OCI-LY1 (cell line): ENCODE measurements around the gene PKDCC.
"Not testable (repeated sequence)": the region's sequence is repeated elsewhere in the genome, so short reads cannot be mapped to it uniquely, and the experiment has no call there.

Experiments
- H2AFZ ChIP-seq: fragments of 200-600 bp; sonication (generic), shearing (Covaris generic); 2 replicates; pipeline ENCODE4 v1.6.0; 2014; ENCODE audit warnings: antibody characterized with exemption, mild to moderate bottlenecking, low read length
- H3F3A ChIP-seq: fragments of 200-600 bp; sonication (generic), shearing (Covaris generic); 2 replicates; pipeline ENCODE4 v1.6.0; 2014; ENCODE audit warnings: mild to moderate bottlenecking, antibody characterized with exemption, low read length, moderate library complexity; ENCODE audit not compliant: insufficient read depth
- H3K27ac ChIP-seq: fragments of 200-600 bp; sonication (generic); 2 replicates; pipeline ENCODE4 v1.5.1; 2014; ENCODE audit warnings: low read length, mixed run types, mild to moderate bottlenecking, low read depth; ENCODE audit not compliant: poor library complexity, severe bottlenecking
- H3K27me3 ChIP-seq: fragments of 200-600 bp; sonication (generic); 2 replicates; pipeline ENCODE4 v1.6.0; 2014; ENCODE audit warnings: antibody characterized with exemption, mild to moderate bottlenecking, low read length, moderate library complexity; ENCODE audit not compliant: insufficient read depth
- H3K36me3 ChIP-seq: fragments of 200-600 bp; sonication (generic); 2 replicates; pipeline ENCODE4 v1.6.1; 2014; ENCODE audit warnings: mild to moderate bottlenecking, antibody characterized with exemption, low read length, moderate library complexity, mixed read lengths; ENCODE audit not compliant: insufficient read depth
- H3K4me1 ChIP-seq: fragments of 200-600 bp; sonication (generic); 2 replicates; pipeline ENCODE4 v1.5.1; 2014; ENCODE audit warnings: mild to moderate bottlenecking, low read length, moderate library complexity; ENCODE audit not compliant: insufficient read depth, severe bottlenecking
- H3K4me2 ChIP-seq: fragments of 200-600 bp; sonication (generic), shearing (Covaris generic); 2 replicates; pipeline ENCODE4 v1.6.1; 2014; ENCODE audit warnings: low read length
- H3K4me3 ChIP-seq: fragments of 200-600 bp; sonication (generic); 2 replicates; pipeline ENCODE4 v1.5.1; 2014; ENCODE audit warnings: low read length, low read depth, mild to moderate bottlenecking, mixed read lengths; ENCODE audit not compliant: poor library complexity, severe bottlenecking
- H3K79me2 ChIP-seq: fragments of 200-600 bp; shearing (Covaris generic); 2 replicates; pipeline ENCODE4 v1.6.1; 2016; ENCODE audit warnings: mixed run types, low read length, mixed read lengths; ENCODE audit not compliant: insufficient read depth
- H3K9ac ChIP-seq: fragments of 200-600 bp; sonication (generic), shearing (Covaris generic); 2 replicates; pipeline ENCODE4 v1.6.1; 2014; ENCODE audit warnings: mild to moderate bottlenecking, low read length, mixed read lengths
- H3K9me2 ChIP-seq: fragments of 200-600 bp; sonication (generic), shearing (Covaris generic); 2 replicates; pipeline ENCODE4 v1.6.1; 2014; ENCODE audit warnings: low read depth, mild to moderate bottlenecking, low read length, mixed read lengths
- H3K9me3 ChIP-seq: fragments of 200-600 bp; shearing (Covaris generic); 2 replicates; pipeline ENCODE4 v1.6.1; 2014; ENCODE audit warnings: low read length, mixed read lengths
- H4K20me1 ChIP-seq: fragments of 200-600 bp; sonication (generic), shearing (Covaris generic); 2 replicates; pipeline ENCODE4 v1.6.0; 2016; ENCODE audit warnings: mild to moderate bottlenecking, low read length; ENCODE audit not compliant: insufficient read depth
- EZH2 ChIP-seq: fragments of 200-600 bp; sonication (generic), shearing (Covaris generic); IDR thresholded peaks from 2 replicates; pipeline ENCODE4 v1.8.0; 2017; ENCODE audit warnings: borderline replicate concordance, mixed run types, mild to moderate bottlenecking, antibody characterized with exemption, low read length, moderate library complexity, mixed read lengths
- TF ChIP-seq, protein P1 (sequence below): fragments of 200-600 bp; sonication (generic), shearing (Covaris generic); IDR thresholded peaks from 2 replicates; pipeline ENCODE4 v1.5.1; 2017; ENCODE audit warnings: mild to moderate bottlenecking, antibody characterized with exemption, low read length, moderate library complexity, mixed read lengths

The PKDCC gene

DNA sequence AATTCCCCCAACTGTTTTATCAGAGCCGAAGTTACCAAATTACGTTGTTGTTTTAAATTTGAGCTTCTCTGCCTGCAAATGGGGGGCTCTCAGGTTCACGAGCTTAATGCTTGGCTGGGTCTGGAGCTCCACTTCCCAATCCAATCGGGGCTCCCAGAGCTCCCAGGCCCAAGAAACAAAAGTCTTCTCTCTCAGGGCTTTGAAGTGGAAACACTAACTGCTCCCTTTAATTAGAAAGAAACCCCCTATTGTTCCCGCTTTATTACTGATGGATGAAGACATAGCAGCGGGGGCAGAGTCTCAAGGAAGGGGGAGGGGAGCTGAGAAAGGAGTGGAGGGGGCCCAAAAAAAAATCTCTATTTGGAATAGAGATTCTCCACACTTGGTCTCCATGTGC lies 15.6 kb upstream of the PKDCC start:
- no peaks in the 10 kb centered on the region for H3K36me3 ChIP-seq
- H3K9me3 ChIP-seq: no peaks in the 10 kb centered on the region
- no peaks in the 10 kb centered on the region for H3F3A ChIP-seq
- H3K27ac ChIP-seq: no peak overlapping the region
- no peak overlapping the region for H2AFZ ChIP-seq
- no peak overlapping the region for H3K9ac ChIP-seq
- H3K4me1 ChIP-seq: no peaks in the 10 kb centered on the region
- H3K27me3 ChIP-seq: no peaks in the 10 kb centered on the region
- no peaks in the 10 kb centered on the region for H4K20me1 ChIP-seq
- no peaks in the 10 kb centered on the region for H3K9me2 ChIP-seq
- H3K4me2 ChIP-seq: no peak overlapping the region
- TF ChIP-seq, protein P1, sequence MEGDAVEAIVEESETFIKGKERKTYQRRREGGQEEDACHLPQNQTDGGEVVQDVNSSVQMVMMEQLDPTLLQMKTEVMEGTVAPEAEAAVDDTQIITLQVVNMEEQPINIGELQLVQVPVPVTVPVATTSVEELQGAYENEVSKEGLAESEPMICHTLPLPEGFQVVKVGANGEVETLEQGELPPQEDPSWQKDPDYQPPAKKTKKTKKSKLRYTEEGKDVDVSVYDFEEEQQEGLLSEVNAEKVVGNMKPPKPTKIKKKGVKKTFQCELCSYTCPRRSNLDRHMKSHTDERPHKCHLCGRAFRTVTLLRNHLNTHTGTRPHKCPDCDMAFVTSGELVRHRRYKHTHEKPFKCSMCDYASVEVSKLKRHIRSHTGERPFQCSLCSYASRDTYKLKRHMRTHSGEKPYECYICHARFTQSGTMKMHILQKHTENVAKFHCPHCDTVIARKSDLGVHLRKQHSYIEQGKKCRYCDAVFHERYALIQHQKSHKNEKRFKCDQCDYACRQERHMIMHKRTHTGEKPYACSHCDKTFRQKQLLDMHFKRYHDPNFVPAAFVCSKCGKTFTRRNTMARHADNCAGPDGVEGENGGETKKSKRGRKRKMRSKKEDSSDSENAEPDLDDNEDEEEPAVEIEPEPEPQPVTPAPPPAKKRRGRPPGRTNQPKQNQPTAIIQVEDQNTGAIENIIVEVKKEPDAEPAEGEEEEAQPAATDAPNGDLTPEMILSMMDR: no peak
- TF ChIP-seq EZH2: no peak
- H3K79me2 ChIP-seq: no peaks in the 10 kb centered on the region
- H3K4me3 ChIP-seq: no peak overlapping the region

DNA sequence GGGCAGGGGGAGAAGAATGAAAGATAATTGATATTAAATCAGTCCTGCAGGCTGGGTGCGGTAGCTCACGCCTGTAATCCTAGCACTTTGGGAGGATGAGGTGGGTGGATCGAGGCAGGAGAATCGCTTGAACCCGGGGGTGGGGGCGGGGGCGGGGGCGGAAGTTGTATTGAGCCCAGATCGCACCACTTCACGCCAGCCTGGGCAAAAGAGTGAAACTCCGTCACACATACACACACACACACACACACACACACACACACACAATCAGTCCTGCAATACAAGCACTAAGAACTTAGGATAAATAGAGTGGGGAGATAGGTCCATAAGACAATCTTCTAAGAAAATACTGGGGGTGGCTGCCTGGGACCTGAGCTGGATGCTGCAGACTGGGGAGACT lies 15.1 kb upstream of the PKDCC start:
- H3F3A ChIP-seq: no peaks in the 10 kb centered on the region
- TF ChIP-seq EZH2: no peak
- TF ChIP-seq, protein P1: no peak

DNA sequence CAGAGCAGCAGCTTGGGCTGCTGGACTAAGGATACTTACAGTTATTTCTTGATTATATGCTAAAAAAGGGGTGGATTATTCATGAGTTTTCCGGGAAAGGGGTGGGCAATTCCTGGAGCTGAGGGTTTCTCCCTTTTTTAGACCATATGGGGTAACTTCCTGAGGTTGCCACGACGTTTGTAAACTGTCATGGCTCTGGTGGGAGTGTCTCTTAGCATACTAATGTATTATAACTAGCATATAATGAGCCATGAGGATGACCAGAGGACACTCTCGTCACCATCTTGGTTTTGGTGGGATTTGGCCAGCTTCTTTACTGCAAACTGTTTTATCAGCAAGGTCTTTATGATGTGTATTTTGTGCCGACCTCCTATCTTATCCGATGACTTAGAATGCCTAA lies 13.7 kb upstream of the PKDCC start:
- H3K27me3 ChIP-seq, H2AFZ ChIP-seq, H3K4me1 ChIP-seq, H3K9ac ChIP-seq, H3K9me3 ChIP-seq, H4K20me1 ChIP-seq, H3K4me3 ChIP-seq, H3K27ac ChIP-seq, H3F3A ChIP-seq, H3K4me2 ChIP-seq, H3K36me3 ChIP-seq, H3K79me2 ChIP-seq, H3K9me2 ChIP-seq: not testable (repeated sequence)

More for the DNA sequence above, 15.1 kb upstream of the PKDCC start:
- Histone ChIP-seq H3K79me2 (no peaks in the 10 kb centered on the region), H3K9ac (no peak overlapping the region), H3K4me3 (no peak overlapping the region), H3K4me1 (no peaks in the 10 kb centered on the region), H2AFZ (no peak overlapping the region), H4K20me1 (no peaks in the 10 kb centered on the region), H3K4me2 (no peak overlapping the region), H3K36me3 (no peaks in the 10 kb centered on the region), H3K27me3 (no peaks in the 10 kb centered on the region), H3K9me2 (no peaks in the 10 kb centered on the region), H3K9me3 (no peaks in the 10 kb centered on the region), H3K27ac (no peak overlapping the region)

DNA sequence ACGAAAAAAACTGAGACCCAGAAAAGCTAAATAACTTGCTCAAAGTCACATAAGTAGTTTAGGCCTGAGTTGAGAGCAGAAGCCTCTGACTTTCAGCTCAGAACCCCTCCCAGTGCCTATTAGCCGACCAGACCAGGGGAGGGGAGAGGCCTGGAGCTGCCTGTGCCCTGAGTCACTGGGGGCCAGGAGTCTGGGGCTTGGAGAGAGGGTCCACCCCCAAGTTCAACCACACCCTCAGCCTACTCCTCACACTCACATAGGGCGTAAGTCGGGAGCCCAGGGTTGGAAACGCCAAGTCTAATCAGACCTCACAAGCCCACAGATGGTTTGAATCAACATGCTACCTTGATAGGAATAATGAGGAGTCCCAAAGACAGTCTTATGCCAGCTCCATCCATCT lies 12.6 kb upstream of the PKDCC start:
- Histone ChIP-seq H3K36me3 (no peaks in the 10 kb centered on the region), H3K9ac (no peak overlapping the region), H3K27ac (no peak overlapping the region), H3K4me1 (no peaks in the 10 kb centered on the region), H3F3A (no peaks in the 10 kb centered on the region), H3K9me3 (no peaks in the 10 kb centered on the region), H3K4me2 (no peak overlapping the region), H3K9me2 (no peaks in the 10 kb centered on the region), H3K4me3 (no peak overlapping the region), H3K27me3 (no peaks in the 10 kb centered on the region), H2AFZ (no peak overlapping the region), H4K20me1 (no peaks in the 10 kb centered on the region), H3K79me2 (no peaks in the 10 kb centered on the region)
- TF ChIP-seq, protein P1: no peak
- TF ChIP-seq EZH2: no peak
